VCaP (cell line): ENCODE measurements around the gene ZSWIM8.

ENCODE experiments used
- H3K27ac ChIP-seq: fragments of 450-650 bp; 2 replicates; pipeline ENCODE4 v1.5.1; 2017
- CTCF ChIP-seq: fragments of 450-650 bp; conservative IDR thresholded peaks from 2 replicates; pipeline ENCODE4 v1.5.1; 2017; ENCODE audit warnings: mild to moderate bottlenecking, moderate library complexity

Gene ZSWIM8

GRCh38 chr10:73842349-73842748 lies 56.9 kb downstream of the ZSWIM8 start:
- H3K27ac ChIP-seq: no peak overlapping the region
- no peak for TF ChIP-seq CTCF

DNA sequence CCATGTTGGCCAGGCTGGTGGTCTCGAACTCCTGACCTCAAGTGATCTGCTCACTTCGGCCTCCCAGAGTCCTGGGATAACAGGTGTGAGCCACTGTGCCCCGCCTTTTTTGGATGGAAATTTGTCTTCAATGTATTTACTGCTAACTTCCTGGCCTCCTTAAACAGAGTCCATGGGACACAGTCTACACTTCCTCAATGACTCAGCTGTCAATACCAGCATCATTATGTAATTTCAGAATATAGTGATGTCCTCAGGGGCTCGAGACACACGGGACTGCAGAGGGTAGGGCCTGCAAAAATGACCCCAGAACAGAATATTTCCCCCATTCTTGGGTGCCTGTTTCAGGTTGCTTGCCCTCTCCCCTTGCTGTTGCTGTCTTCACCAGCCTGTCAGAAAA lies 57.9 kb downstream of the ZSWIM8 start:
- no peak for TF ChIP-seq CTCF

GRCh38 chr10:73847031-73847430 lies 61.6 kb downstream of the ZSWIM8 start:
- H3K27ac ChIP-seq: no peak overlapping the region
- no peak for TF ChIP-seq CTCF

More for the DNA sequence above, 57.9 kb downstream of the ZSWIM8 start:
- no peak overlapping the region for H3K27ac ChIP-seq

GRCh38 chr10:73848821-73849489 lies 63.5 kb downstream of the ZSWIM8 start:
- H3K27ac ChIP-seq: no peak overlapping the region
- TF ChIP-seq CTCF: peak; percentile 97

- TF ChIP-seq CTCF: no peak
Observed at GRCh38 chr10:73850211-73850610, 64.8 kb downstream of the ZSWIM8 start.

DNA sequence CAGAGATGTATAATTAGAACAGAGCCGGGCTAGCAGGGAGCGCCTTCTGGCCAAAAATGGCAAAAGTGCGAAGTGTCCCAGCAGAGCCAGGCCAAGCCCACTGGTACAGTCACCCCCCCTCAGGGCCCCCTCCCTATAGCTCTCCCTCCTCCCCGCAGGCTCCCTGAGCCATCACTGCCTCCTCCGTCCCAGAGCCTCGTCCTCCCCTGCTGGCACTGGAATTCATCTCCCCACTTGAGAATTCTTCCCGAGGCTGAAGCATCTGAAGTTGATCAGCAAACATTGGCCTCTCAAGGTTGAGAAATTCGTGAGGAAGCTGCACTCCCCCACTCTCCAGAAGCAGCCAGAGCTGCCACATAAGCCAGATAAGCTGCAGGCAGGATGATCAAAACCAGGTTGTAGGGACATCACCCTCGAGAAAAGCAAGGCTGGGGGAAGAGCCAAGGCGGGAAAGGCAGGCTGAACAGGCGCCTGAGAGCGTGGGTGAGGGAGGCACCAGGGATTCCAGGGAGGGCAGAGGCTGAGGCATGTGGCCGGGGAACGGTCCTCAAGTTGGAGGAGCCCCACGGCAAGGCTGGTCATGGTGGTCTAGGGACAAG lies 65.6 kb downstream of the ZSWIM8 start:
- no peak overlapping the region for H3K27ac ChIP-seq
- TF ChIP-seq CTCF: no peak

More at GRCh38 chr10:73850211-73850610, 64.8 kb downstream of the ZSWIM8 start:
- H3K27ac ChIP-seq: no peak overlapping the region
